Activated CD8-positive, alpha-beta memory T cell treated with anti-CD3 and anti-CD28 coated beads for 1 hour (primary cell): ENCODE data around the gene RAG2.
"Not testable (repeated sequence)": the region's sequence is repeated elsewhere in the genome, so short reads cannot be mapped to it uniquely, and the experiment has no call there.

Experiments used
- DNase-seq, 2 donors: peaks; one replicate each; pipeline ENCODE4 v3.0.0-alpha.2; 2020; ENCODE audit warnings: low read depth in 1 of 2; ENCODE audit errors: extremely low read depth in 1 of 2

The RAG2 gene

DNA sequence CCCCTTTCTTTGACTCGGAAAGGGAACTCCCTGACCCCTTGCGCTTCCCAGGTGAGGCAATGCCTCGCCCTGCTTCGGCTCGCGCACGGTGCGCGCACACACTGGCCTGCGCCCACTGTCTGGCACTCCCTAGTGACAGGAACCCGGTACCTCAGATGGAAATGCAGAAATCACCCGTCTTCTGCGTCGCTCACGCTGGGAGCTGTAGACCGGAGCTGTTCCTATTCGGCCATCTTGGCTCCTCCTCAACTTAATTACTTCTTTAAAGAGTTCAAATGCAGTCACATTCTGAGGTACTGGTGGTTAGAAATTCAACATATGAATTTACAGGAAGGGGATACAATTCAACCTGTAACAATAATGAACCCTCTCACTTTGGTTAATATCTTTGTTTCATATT is 40.6 kb downstream of the RAG2 start:
- not testable (repeated sequence) for DNase-seq

DNA sequence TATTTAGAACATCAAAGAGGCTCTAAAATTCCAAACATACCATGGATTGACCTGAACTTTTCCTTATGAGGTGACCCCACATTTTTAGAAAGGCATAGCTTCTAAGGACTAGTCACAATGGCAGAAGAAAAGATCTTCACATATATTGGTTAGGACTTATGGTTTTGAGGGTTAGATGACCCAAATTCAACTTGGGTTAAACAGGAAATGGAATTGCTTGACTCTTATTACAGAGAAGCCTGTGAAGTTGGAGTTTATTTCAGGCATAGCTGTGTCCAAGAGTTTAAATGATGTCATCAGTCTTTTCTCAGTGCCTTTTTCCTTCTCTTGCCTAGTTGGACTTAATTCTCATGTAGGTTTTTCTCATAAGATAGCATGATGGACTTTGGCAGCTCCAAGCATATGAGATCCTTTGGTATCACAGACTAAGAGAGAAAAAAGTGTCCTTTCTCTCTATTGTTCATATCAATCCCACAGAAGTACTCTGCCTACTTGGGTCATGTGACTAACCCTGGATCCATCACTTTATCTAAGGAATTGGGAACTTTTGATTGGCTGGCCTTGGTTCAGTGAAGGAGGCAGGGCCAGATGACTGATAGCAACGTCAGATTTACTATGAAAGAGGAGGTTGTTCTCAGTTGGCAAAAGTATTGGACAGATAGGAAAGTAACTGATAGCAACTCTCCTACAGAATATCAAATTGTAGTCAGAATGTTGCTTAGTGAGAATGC is 47.5 kb downstream of the RAG2 start:
- DNase-seq: no peak
